Fibroblast of pulmonary artery (primary cell): ENCODE measurements around the gene TDP1.

Source experiments
- DNase-seq: peaks from one replicate; pipeline ENCODE4 v3.0.0-alpha.2; 2010; ENCODE audit warnings: low read depth
- H3K4me3 ChIP-seq: replicated peaks from 2 replicates; pipeline ENCODE4 v1.5.1; 2011; ENCODE audit warnings: low read depth, mild to moderate bottlenecking, control low read depth, low read length, moderate library complexity
- CTCF ChIP-seq: IDR thresholded peaks from 2 replicates; pipeline ENCODE4 v1.5.1; 2011; ENCODE audit warnings: mild to moderate bottlenecking, control low read depth, low read length, inconsistent platforms; ENCODE audit errors: missing control alignments

Gene TDP1

GRCh38 chr14:89963288-89963978, 7.7 kb downstream of the TDP1 start:
- no peak for TF ChIP-seq CTCF
- DNase-seq = no peak
- H3K4me3 ChIP-seq = no peak overlapping the region

- no peak for DNase-seq
- H3K4me3 ChIP-seq = no peak overlapping the region
- TF ChIP-seq CTCF = no peak
Observed at GRCh38 chr14:89965839-89966238, 10.1 kb downstream of the TDP1 start.

- DNase-seq = peak; percentile 83
- TF ChIP-seq CTCF = peak; percentile 96
- H3K4me3 ChIP-seq = no peak overlapping the region
Observed at GRCh38 chr14:89973234-89973823, 17.6 kb downstream of the TDP1 start.

- no peak overlapping the region for H3K4me3 ChIP-seq
- TF ChIP-seq CTCF = no peak
- DNase-seq = no peak
Observed at GRCh38 chr14:89977668-89978067, 21.9 kb downstream of the TDP1 start.

GRCh38 chr14:89978656-89979055, 22.9 kb downstream of the TDP1 start:
- DNase-seq = no peak
- no peak overlapping the region for H3K4me3 ChIP-seq
- no peak for TF ChIP-seq CTCF

GRCh38 chr14:89983375-89983774, 27.6 kb downstream of the TDP1 start:
- TF ChIP-seq CTCF = no peak
- DNase-seq = no peak
- no peak overlapping the region for H3K4me3 ChIP-seq
